D721Med (cell line): Measurements from ENCODE around the gene TRAPPC2L.

ENCODE experiments used
- DNase-seq: peaks from one replicate; pipeline ENCODE4 v3.0.0; 2011; ENCODE audit warnings: low spot score; ENCODE audit not compliant: insufficient read length
- FAIRE-seq: peaks from 2 replicates; lab custom pipeline; 2011; peaks lifted over from hg19 to GRCh38; lab: Jason Lieb, UNC
- CTCF ChIP-seq: IDR thresholded peaks from 2 replicates; pipeline ENCODE4 v1.5.1; 2012; ENCODE audit warnings: mild to moderate bottlenecking, control low read depth; ENCODE audit not compliant: insufficient read depth; ENCODE audit errors: missing control alignments

TRAPPC2L gene

GRCh38 chr16:88867581-88868246 is 10.8 kb downstream of the TRAPPC2L start:
- FAIRE-seq (no peak), DNase-seq (no peak)
- no peak for TF ChIP-seq CTCF

GRCh38 chr16:88868974-88869672 is 12.2 kb downstream of the TRAPPC2L start:
- FAIRE-seq, result no peak
- TF ChIP-seq CTCF, result no peak
- no peak for DNase-seq

GRCh38 chr16:88869673-88869980 is 12.7 kb downstream of the TRAPPC2L start:
- FAIRE-seq (no peak), DNase-seq (no peak)
- TF ChIP-seq CTCF, result no peak

GRCh38 chr16:88870608-88871348 is 13.9 kb downstream of the TRAPPC2L start:
- FAIRE-seq, result no peak
- no peak for TF ChIP-seq CTCF
- peak; percentile 51 for DNase-seq

- DNase-seq, result no peak
- TF ChIP-seq CTCF, result no peak
- no peak for FAIRE-seq
These were observed 14.4 kb downstream of the TRAPPC2L start for GRCh38 chr16:88871349-88871702.

- DNase-seq, result no peak
- no peak for FAIRE-seq
- TF ChIP-seq CTCF, result no peak
These were observed 14.9 kb downstream of the TRAPPC2L start for GRCh38 chr16:88871730-88872416.
